H1 (cell line): ENCODE data around the gene ALDH1L2. TPM values are rescaled to one million over a fixed set of nuclear protein-coding genes. Genes with fewer than 3 reads are reported as not detected.
A peak's percentile ranks its signal among the peaks of the same experiment; 100 is the strongest.

Experiments
- CTCF ChIA-PET: fragments of 300-600 bp; sonication (Branson Sonifier 250); formaldehyde crosslinking; loops from one replicate; lab custom pipeline; 2021; ENCODE audit not compliant: partially characterized antibody; lab: Charles Lee
- POLR2A ChIA-PET: fragments of 300-600 bp; sonication (Branson Sonifier 250); formaldehyde crosslinking; loops from one replicate; lab custom pipeline; 2021; ENCODE audit warnings: inconsistent platforms; ENCODE audit not compliant: partially characterized antibody; lab: Charles Lee
- DNase-seq, 2 experiments: peaks; one replicate each; pipeline versions ENCODE4 v3.0.0 to v3.0.0-alpha.2; 2010 to 2022; ENCODE audit warnings: low spot score in 2 of 2, low read depth in 1 of 2, mixed read lengths in 1 of 2
- FAIRE-seq: peaks from 2 replicates; lab custom pipeline; 2011; peaks lifted over from hg19 to GRCh38; lab: Jason Lieb, UNC
- H2AFZ ChIP-seq: 2 replicates; pipeline ENCODE4 v1.8.1; 2012; ENCODE audit warnings: low read length, inconsistent platforms
- H2AK5ac ChIP-seq: 2 replicates; pipeline ENCODE4 v1.6.1; 2013; ENCODE audit warnings: low read depth, low read length
- H2BK120ac ChIP-seq: replicated peaks from 2 replicates; pipeline ENCODE3; 2013; ENCODE audit warnings: low read depth, low read length, inconsistent platforms
- H2BK12ac ChIP-seq: 2 replicates; pipeline ENCODE4 v1.6.1; 2013; ENCODE audit warnings: low read depth, low read length
- H2BK15ac ChIP-seq: 2 replicates; pipeline ENCODE4 v1.6.1; 2013; ENCODE audit warnings: low read length
- H2BK20ac ChIP-seq: 2 replicates; pipeline ENCODE4 v1.6.1; 2013; ENCODE audit warnings: low read length
- H2BK5ac ChIP-seq: 2 replicates; pipeline ENCODE4 v1.6.1; 2013; ENCODE audit warnings: low read depth, low read length
- H3K14ac ChIP-seq: 2 replicates; pipeline ENCODE4 v1.6.1; 2013; ENCODE audit warnings: inconsistent platforms; ENCODE audit not compliant: insufficient read length
- H3K18ac ChIP-seq: 2 replicates; pipeline ENCODE4 v1.6.1; 2013; ENCODE audit warnings: low read length; ENCODE audit errors: extremely low read depth
- H3K23ac ChIP-seq: 2 replicates; pipeline ENCODE4 v1.6.1; 2013; ENCODE audit warnings: inconsistent platforms; ENCODE audit not compliant: insufficient read length
- H3K23me2 ChIP-seq: 2 replicates; pipeline ENCODE4 v1.6.1; 2013; ENCODE audit warnings: low read depth, low read length
- H3K27ac ChIP-seq: 2 replicates; pipeline ENCODE4 v1.6.1; 2011; ENCODE audit warnings: low read depth, low read length, inconsistent platforms
- H3K27me3 ChIP-seq, 4 experiments: replicated peaks in 1 of 4; 1 replicate in 1 of 4; 2 replicates in 3 of 4; pipeline versions ENCODE4 v1.6.1 to v1.8.1; 2011 to 2013; ENCODE audit warnings: low read length in 3 of 4, mild to moderate bottlenecking in 3 of 4, inconsistent platforms in 2 of 4, mixed read lengths in 2 of 4, moderate library complexity in 1 of 4; ENCODE audit not compliant: control insufficient read depth in 3 of 4, insufficient read depth in 3 of 4; ENCODE audit errors: extremely low read depth in 1 of 4
- H3K36me3 ChIP-seq, 4 experiments: 2 replicates each; pipeline versions ENCODE4 v1.6.1 to v1.8.1; 2011 to 2013; ENCODE audit warnings: mild to moderate bottlenecking in 4 of 4, low read length in 3 of 4, moderate library complexity in 2 of 4, control low read depth in 1 of 4, inconsistent platforms in 1 of 4; ENCODE audit not compliant: insufficient read depth in 4 of 4, control insufficient read depth in 2 of 4
- H3K4ac ChIP-seq: replicated peaks from 2 replicates; pipeline ENCODE3; 2013; ENCODE audit warnings: low read length, low read depth, mixed read lengths, inconsistent platforms; ENCODE audit not compliant: insufficient read length
- H3K4me1 ChIP-seq, 4 experiments: replicated peaks in 1 of 4; 1 replicate in 1 of 4; 2 replicates in 3 of 4; pipeline versions ENCODE4 v1.6.1 to v1.8.1; 2011 to 2013; ENCODE audit warnings: low read length in 3 of 4, inconsistent platforms in 2 of 4, mixed read lengths in 1 of 4; ENCODE audit not compliant: insufficient read depth in 4 of 4, control insufficient read depth in 3 of 4
- H3K4me2 ChIP-seq, 2 experiments: 2 replicates each; pipeline versions ENCODE4 v1.6.1 to v1.8.1; 2011 to 2013; ENCODE audit warnings: low read depth in 2 of 2, low read length in 2 of 2, control low read depth in 1 of 2, inconsistent platforms in 1 of 2, mild to moderate bottlenecking in 1 of 2; ENCODE audit not compliant: insufficient read depth in 1 of 2
- H3K4me3 ChIP-seq, 4 experiments: fragments of 200-600, 300-600 bp in 1 of 4; sonication (generic), shearing (Covaris generic), sonication (Bioruptor Twin) in 1 of 4; 2 replicates each; pipeline versions ENCODE4 v1.5.1 to v1.8.1; 2011 to 2016; ENCODE audit warnings: low read length in 4 of 4, low read depth in 3 of 4, control low read depth in 2 of 4, inconsistent platforms in 2 of 4, mild to moderate bottlenecking in 2 of 4, mixed read lengths in 1 of 4, moderate library complexity in 1 of 4; ENCODE audit not compliant: insufficient read depth in 2 of 4; ENCODE audit errors: extremely low read depth in 1 of 4
- H3K56ac ChIP-seq: replicated peaks from 2 replicates; pipeline ENCODE3; 2013; ENCODE audit warnings: low read depth, mild to moderate bottlenecking, mixed read lengths, low read length, inconsistent platforms; ENCODE audit not compliant: insufficient read length
- H3K79me1 ChIP-seq: 2 replicates; pipeline ENCODE4 v1.6.1; 2013; ENCODE audit warnings: low read depth, low read length, control low read depth
- H3K79me2 ChIP-seq, 2 experiments: 2 replicates each; pipeline versions ENCODE4 v1.6.1 to v1.8.1; 2012 to 2013; ENCODE audit warnings: low read length in 2 of 2, mild to moderate bottlenecking in 2 of 2, inconsistent platforms in 1 of 2; ENCODE audit not compliant: insufficient read depth in 2 of 2, control insufficient read depth in 1 of 2
- H3K9ac ChIP-seq, 4 experiments: replicated peaks in 1 of 4; 1 replicate in 1 of 4; 2 replicates in 3 of 4; pipeline versions ENCODE4 v1.6.1 to v1.8.1; 2011 to 2013; ENCODE audit warnings: low read depth in 3 of 4, low read length in 3 of 4, control low read depth in 2 of 4, mild to moderate bottlenecking in 2 of 4, moderate library complexity in 2 of 4, inconsistent platforms in 1 of 4; ENCODE audit errors: extremely low read depth in 1 of 4
- H3K9me3 ChIP-seq, 2 experiments: 2 replicates each; pipeline versions ENCODE4 v1.6.1 to v1.8.1; 2012 to 2013; ENCODE audit warnings: mild to moderate bottlenecking in 2 of 2, moderate library complexity in 2 of 2, control low read depth in 1 of 2, inconsistent platforms in 1 of 2, low read depth in 1 of 2, low read length in 1 of 2, mixed read lengths in 1 of 2; ENCODE audit not compliant: insufficient read depth in 2 of 2
- H4K20me1 ChIP-seq, 2 experiments: replicated peaks in 1 of 2; 2 replicates each; pipeline versions ENCODE3 to v1.8.1; 2011 to 2013; ENCODE audit warnings: inconsistent platforms in 2 of 2, low read length in 2 of 2, mild to moderate bottlenecking in 1 of 2; ENCODE audit not compliant: insufficient read depth in 2 of 2, control insufficient read depth in 1 of 2
- H4K5ac ChIP-seq: 2 replicates; pipeline ENCODE4 v1.6.1; 2013; ENCODE audit warnings: low read length, low read depth, mixed read lengths, inconsistent platforms; ENCODE audit not compliant: insufficient read length
- H4K8ac ChIP-seq: 2 replicates; pipeline ENCODE4 v1.8.0; 2013; ENCODE audit warnings: mild to moderate bottlenecking, moderate library complexity, low read length, inconsistent platforms; ENCODE audit not compliant: insufficient read depth; ENCODE audit errors: extremely low read depth
- H4K91ac ChIP-seq: replicated peaks from 2 replicates; pipeline ENCODE3; 2013; ENCODE audit warnings: low read length, mixed read lengths, inconsistent platforms; ENCODE audit not compliant: insufficient read length
- CBX5 ChIP-seq: fragments of 300-800, 300-1000 bp; sonication (generic); IDR thresholded peaks from 2 replicates; pipeline ENCODE4 v1.7.1; 2016; ENCODE audit warnings: antibody characterized with exemption, low read length, low read depth
- WGBS, 2 experiments: shearing (Covaris generic) in 1 of 2; methylation state at CpG; one replicate each; pipeline versions ENCODE4 v1.1.6 to v1.1.7; 2013 to 2015; ENCODE audit warnings: low lambda C conversion rate in 2 of 2, mixed read lengths in 2 of 2, inconsistent platforms in 1 of 2, low coverage in 1 of 2, missing lambda C conversion rate in 1 of 2; ENCODE audit not compliant: insufficient replicate concordance in 2 of 2, insufficient coverage in 1 of 2, insufficient read length in 1 of 2; ENCODE audit errors: extremely low coverage in 1 of 2, missing lambda C conversion rate in 1 of 2; 5-methylcytosine and 5-hydroxymethylcytosine counted together
- polyA plus RNA-seq, 7 experiments: library from polyadenylated mRNA; depleted of rRNA in 3 of 7; stranded (reverse) in 5 of 7; unstranded in 2 of 7; fragments of >200 nt in 5 of 7; fragments of 200-250 nt in 2 of 7; gene quantifications; 1 replicate in 5 of 7; 2 replicates in 1 of 7; 4 replicates in 1 of 7; pipeline versions ENCODE4 v1.2.1 to v1.2.3, GENCODE V29; 2011 to 2013; ENCODE audit warnings: missing spikeins in 2 of 7, mixed read lengths in 2 of 7
- total RNA-seq: library from RNA; stranded (reverse); fragmentation: NEBNext Ultra II Directional; extraction: Animal tissue kit (Norgen Biotek cat#: 25700); gene quantifications from 2 replicates; pipeline ENCODE4 v1.2.1, GENCODE V29; 2021
- TF ChIP-seq, protein P1 (sequence below): IDR thresholded peaks from 2 replicates; pipeline ENCODE4 v1.6.1; 2012; ENCODE audit warnings: inconsistent platforms

Gene ALDH1L2
- total and polyA plus RNA-seq, 2 of the 8 experiments (the other 6 are each of a cell fraction or from before 2014, with no cell fraction given) = 3.7 to 7.2 TPM

DNA sequence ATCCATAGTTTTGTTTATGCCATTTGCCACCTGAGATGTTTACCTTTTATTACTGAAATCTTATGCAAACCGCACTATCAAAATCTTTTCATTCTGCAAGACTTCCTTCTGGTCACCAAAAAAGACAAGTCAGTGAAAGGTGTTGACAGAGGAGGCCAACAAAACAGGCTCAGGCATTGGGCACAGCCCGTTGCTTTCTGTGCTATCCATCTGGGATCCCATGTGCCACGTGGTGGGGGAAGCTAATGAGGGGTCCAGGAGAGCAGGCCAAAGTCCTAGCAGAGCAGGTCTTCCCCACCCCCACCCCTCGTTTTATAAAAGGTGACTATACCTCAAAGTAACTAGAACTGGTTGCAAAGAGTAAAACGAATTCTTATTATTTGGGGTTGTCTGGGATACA, 1.2 kb downstream of the ALDH1L2 start:
- Histone ChIP-seq H3K23ac (no peak overlapping the region), H3K79me2 (no peaks in the 10 kb centered on the region), H3K23me2 (peaks cover 11% of the 10 kb centered on the region), H3K4me2 (peak overlapping the region; percentile 86 to 100; a peak in 3 of 4 replicates), H2BK120ac (no peak overlapping the region), H3K27ac (no peak overlapping the region), H3K27me3 (peaks cover 0 to 4% (median 2%) of the 10 kb centered on the region in 4 experiments; a peak in 3 of 7 replicates), H2BK20ac (no peak overlapping the region), H3K79me1 (no peaks in the 10 kb centered on the region), H2AFZ (no peak overlapping the region), H3K14ac (no peak overlapping the region), H3K56ac (no peak overlapping the region), H2BK12ac (peak overlapping the region; percentile 41), H3K18ac (peak overlapping the region; percentile 29), H4K91ac (no peak overlapping the region), H2AK5ac (no peak overlapping the region), H3K4ac (no peak overlapping the region), H4K8ac (peak overlapping the region; percentile 54; the same call in 1 of the 2 replicates), H4K5ac (no peak overlapping the region), H3K9ac (no peak overlapping the region), H3K4me1 (peaks cover 4 to 9% (median 5%) of the 10 kb centered on the region in 4 experiments; a peak in 6 of 7 replicates), H2BK15ac (no peak overlapping the region), H3K4me3 (peak overlapping the region in 1 of 4 experiments; percentile 63; a peak in 3 of 8 replicates), H3K9me3 (no peaks in the 10 kb centered on the region), H3K36me3 (no peaks in the 10 kb centered on the region), H2BK5ac (no peak overlapping the region), H4K20me1 (no peaks in the 10 kb centered on the region)
- 44% methylated on average over 5 of the region's 5 CpGs; no CpG with 5 or more reads in 1 of the 2 experiments for WGBS, 2 experiments
- DNase-seq (no peak), FAIRE-seq (no peak)
- TF ChIP-seq, protein P1, sequence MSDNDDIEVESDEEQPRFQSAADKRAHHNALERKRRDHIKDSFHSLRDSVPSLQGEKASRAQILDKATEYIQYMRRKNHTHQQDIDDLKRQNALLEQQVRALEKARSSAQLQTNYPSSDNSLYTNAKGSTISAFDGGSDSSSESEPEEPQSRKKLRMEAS = peak; percentile 78
- TF ChIP-seq CBX5 = no peak
- POLR2A ChIA-PET = interaction anchor here (0.9 to 2.0 kb wide), 11 partner anchors 8 to 945 kb away, joined by 3 to 18 read pairs (median 6); partner anchors contain the start of genes NFYB and WASHC4
- CTCF ChIA-PET = interaction anchor here (0.6 to 0.7 kb wide), 3 partner anchors 28 to 867 kb away, joined by 3 to 5 read pairs (median 3); no protein-coding TSS in a partner anchor
